HS-27A (cell line): ENCODE data around the gene CLSTN2.

Experiments used
- DNase-seq: peaks from one replicate; pipeline ENCODE4 v3.0.0-alpha.2; 2012; ENCODE audit warnings: low read depth, missing footprints

CLSTN2 gene

GRCh38 chr3:140152851-140153639, 218.1 kb downstream of the CLSTN2 start:
- DNase-seq: no peak

- no peak for DNase-seq
Measured at GRCh38 chr3:140153736-140154135, 218.8 kb downstream of the CLSTN2 start.

- DNase-seq: no peak
Measured at GRCh38 chr3:140157161-140157560, 222.2 kb downstream of the CLSTN2 start.

GRCh38 chr3:140159646-140160045, 224.7 kb downstream of the CLSTN2 start:
- DNase-seq: no peak

- no peak for DNase-seq
Measured at GRCh38 chr3:140160553-140160952, 225.6 kb downstream of the CLSTN2 start.

GRCh38 chr3:140162551-140162950, 227.6 kb downstream of the CLSTN2 start:
- DNase-seq: no peak

- no peak for DNase-seq
Measured at GRCh38 chr3:140163159-140163763, 228.3 kb downstream of the CLSTN2 start.

GRCh38 chr3:140164156-140164555, 229.2 kb downstream of the CLSTN2 start:
- DNase-seq: no peak

- DNase-seq: no peak
Measured at GRCh38 chr3:140164922-140165590, 230.1 kb downstream of the CLSTN2 start.

GRCh38 chr3:140165781-140166180, 230.8 kb downstream of the CLSTN2 start:
- no peak for DNase-seq

- no peak for DNase-seq
Measured at GRCh38 chr3:140166861-140167599, 232.0 kb downstream of the CLSTN2 start.

GRCh38 chr3:140167600-140168281, 232.8 kb downstream of the CLSTN2 start:
- DNase-seq: no peak

GRCh38 chr3:140170612-140171011, 235.6 kb downstream of the CLSTN2 start:
- no peak for DNase-seq

- peak; percentile 1 for DNase-seq
Measured at GRCh38 chr3:140176526-140176925, 241.5 kb downstream of the CLSTN2 start.

- no peak for DNase-seq
Measured at GRCh38 chr3:140177943-140178342, 243.0 kb downstream of the CLSTN2 start.

GRCh38 chr3:140178482-140178881, 243.5 kb downstream of the CLSTN2 start:
- no peak for DNase-seq

- DNase-seq: no peak
Measured at GRCh38 chr3:140180603-140181002, 245.6 kb downstream of the CLSTN2 start.

GRCh38 chr3:140185375-140185774, 250.4 kb downstream of the CLSTN2 start:
- no peak for DNase-seq

- no peak for DNase-seq
Measured at GRCh38 chr3:140186421-140186920, 251.5 kb downstream of the CLSTN2 start.

GRCh38 chr3:140187028-140187427, 252.0 kb downstream of the CLSTN2 start:
- DNase-seq: no peak

- no peak for DNase-seq
Measured at GRCh38 chr3:140187656-140188221, 252.8 kb downstream of the CLSTN2 start.
